AG20443 (cell line): ENCODE measurements around the gene MACC1.
"Not testable (repeated sequence)": the region's sequence is repeated elsewhere in the genome, so short reads cannot be mapped to it uniquely, and the experiment has no call there.

Experiments used
- DNase-seq: peaks from one replicate; pipeline ENCODE4 v3.0.0; 2012; ENCODE audit warnings: low spot score, mixed read lengths

MACC1 gene

DNA sequence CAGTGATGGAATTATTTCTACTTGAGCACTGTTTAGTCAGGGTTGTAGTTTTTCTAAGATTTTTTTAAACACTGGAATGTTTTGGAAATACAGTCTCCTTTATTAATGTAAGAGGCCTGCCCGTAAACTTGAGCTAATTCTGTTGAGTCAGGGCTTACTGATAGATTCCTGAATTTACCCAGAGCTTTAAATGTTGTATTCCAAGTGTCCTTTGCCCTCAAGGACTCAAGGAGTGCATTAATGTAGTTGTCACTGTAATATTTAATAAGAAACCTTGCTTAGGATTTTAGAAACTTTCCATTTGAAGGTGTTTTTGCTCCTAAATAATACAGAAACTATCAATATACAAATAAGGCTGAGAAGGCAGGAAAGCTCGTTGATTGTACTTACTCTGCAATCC lies 89.2 kb downstream of the MACC1 start:
- DNase-seq = no peak

DNA sequence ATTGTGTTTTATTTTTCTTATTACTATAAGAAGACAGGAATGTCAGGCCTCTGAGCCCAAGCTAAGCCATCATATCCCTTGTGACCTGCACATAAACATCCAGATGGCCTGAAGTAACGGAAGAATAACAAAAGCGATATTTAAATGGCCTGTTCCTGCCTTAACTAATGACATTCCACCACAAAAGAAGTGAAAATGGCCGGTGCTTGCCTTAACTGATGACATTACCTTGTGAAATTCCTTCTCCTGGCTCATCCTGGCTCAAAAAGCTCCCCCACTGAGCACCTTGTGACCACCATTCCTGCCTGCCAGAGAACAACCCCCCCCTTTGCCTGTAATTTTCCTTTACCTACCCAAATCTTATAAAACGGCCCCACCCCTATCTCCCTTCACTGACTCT lies 91.1 kb downstream of the MACC1 start:
- DNase-seq = not testable (repeated sequence)

DNA sequence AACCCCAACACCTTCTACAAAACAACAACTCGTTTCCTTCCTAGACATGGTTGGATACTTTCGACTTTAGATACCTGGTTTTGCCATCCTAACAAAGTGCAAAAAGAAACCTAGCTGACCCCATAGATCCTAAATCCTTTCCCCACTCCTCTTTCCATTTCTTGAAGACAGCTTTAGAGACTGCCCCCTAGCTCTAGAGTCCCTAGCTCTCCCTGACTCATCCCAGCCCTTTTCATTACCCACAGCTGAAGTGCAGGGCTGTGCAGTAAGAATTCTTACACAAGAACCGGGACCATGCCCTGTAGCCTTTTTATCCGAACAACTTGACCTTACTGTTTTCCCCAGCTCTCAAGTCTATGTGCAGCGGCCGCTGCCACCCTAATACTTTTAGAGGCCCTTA lies 93.1 kb downstream of the MACC1 start:
- not testable (repeated sequence) for DNase-seq

DNA sequence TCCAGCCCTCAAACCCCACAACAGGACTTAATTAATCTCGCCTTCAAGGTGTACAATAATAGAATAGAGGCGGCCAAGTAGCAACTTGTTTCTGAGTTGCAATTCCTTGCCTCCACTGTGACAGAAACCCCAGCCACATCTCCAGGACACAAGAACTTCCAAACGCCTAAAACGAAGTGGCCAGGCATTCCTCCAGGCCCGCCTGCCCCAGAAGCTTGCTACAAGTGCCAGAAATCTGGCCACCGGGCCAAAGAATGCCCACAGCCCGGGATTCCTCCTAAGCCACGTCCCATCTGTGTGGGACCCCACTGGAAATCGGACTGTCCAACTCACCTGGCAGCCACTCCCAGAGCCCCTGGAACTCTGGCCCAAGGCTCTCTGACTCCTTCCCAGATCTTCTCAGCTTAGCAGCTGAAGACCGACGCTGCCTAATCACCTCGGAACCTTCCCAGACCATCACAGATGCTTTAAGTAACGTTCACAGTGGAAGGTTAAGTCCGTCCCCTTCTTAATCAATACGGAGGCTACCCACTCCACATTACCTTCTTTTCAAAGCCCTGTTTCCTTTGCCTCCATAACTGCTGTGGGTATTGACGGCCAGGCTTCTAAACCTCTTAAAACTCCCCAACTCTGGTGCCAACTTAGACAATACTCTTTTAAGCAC lies 94.4 kb downstream of the MACC1 start:
- DNase-seq = not testable (repeated sequence)

DNA sequence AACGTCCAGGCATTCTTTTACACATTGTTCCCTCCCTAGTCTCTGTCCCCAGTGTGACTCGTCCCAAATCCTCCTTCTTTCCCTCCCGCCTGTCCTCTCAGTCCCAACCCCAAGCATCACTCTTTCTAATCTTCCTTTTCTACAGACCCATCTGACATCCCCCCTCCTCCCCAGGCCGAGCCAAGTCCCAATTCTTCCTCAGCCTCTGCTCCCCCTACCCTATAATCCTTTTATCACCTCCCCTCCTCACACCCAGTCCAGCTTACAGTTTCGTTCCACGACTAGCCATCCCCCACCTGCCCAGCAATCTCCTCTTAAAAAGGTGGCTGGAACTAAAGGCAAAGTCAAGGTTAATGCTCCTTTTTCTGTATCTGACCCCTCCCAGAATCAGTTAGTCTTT lies 95.1 kb downstream of the MACC1 start:
- DNase-seq = no peak

DNA sequence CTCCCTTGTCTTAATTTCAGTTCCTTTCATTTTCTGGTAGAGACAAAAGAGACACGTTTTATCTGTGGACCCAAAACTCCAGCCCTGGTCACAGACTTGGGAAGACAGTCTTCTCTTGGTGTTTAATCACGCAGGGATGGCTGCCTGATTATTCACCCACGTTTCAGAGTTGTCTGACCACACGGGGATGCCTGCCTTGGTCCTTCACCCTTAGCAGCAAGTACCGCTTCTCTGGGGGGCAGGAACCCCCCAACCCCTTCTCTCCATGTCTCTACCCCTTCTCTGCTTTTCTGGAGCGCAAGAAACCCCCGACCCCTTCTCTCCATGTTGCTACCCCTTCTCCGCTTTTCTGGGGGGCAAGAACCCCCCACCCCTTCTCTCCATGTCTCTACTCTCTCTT lies 95.8 kb downstream of the MACC1 start:
- DNase-seq = no peak

DNA sequence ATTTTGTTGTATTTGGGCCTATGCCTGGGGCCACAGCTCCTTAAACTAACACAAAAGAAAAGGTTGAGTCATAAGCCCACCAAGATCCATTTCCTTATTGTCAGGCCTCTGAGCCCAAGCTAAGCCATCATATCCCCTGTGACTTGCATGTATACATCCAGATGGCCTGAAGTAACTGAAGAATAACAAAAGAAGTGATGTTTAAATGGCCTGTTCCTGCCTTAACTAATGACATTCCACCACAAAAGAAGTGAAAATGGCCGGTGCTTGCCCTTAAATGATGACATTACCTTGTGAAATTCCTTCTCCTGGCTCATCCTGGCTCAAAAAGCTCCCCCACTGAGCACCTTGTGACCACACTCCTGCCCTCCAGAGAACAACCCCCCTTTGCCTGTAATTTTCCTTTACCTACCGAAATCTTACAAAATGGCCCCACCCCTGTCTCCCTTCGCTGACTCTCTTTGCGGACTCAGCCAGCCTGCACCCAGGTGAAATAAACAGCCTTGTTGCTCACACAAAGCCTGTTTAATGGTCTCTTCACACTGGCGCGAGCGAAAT lies 96.5 kb downstream of the MACC1 start:
- DNase-seq = not testable (repeated sequence)

DNA sequence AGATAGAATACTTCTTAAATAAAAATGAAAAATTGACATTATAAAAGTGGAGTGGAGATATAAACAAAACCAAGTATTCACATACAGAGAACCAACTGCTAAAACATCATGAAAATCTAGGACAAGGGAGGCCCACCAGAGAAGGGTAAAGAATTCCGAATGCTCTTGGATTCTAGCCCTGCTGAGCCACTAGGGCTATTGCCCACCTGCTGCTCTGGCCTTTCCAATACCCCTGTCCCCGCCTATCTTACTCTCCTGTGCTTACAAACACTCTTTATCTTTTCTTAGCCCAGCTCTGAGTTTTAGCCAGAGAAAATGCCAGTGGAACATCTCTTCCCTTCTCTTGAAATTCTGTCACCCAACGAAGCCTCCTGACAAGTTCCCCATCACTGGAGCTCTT lies 100.3 kb downstream of the MACC1 start:
- DNase-seq = no peak

DNA sequence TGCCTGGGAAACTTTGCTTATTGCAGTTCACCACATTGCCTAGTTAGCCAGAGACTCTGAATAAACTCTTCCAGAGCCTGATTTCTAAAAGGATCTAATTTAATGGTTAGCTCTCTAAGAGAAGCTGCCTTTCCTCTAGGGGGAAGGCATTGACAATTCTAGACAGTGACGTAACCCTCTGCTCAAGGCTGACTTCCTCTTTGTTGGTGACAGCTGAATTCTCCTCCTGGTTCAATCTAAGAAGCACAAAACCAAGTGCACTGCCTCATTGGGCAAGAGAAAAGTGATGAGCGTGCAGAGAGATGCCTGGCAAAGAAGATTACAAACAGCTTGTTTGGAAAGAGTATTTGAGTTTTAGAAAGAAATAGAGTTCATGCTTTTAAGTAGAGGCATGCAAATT lies 102.7 kb downstream of the MACC1 start:
- DNase-seq = peak; percentile 20

DNA sequence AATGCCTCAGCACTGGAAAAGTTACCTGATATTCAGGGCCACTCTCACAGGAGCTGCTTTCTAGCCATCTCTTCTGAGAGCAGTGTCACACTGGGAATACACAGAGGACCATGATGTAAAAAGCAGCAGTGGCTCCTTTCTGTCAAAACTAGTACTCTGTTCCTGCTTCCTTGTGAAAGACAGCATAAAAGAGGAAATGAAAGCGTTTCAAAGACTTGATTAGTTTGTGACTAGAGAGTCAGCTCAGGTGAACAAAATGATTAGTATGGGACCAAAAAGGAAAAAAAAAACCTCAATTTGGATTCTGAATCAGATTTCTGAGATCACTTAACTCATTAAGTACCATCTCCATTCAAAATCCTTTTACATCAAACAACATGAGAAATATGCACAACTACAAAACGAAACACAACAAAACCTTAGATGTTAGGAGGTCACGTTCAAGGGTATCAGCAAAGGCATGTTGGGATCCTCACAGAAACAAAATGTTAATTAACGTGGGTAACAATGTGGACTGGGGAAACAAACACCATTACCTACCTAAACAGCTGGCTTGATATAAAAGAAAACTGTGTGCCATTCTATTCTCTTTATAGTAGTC lies 103.7 kb downstream of the MACC1 start:
- DNase-seq = no peak

DNA sequence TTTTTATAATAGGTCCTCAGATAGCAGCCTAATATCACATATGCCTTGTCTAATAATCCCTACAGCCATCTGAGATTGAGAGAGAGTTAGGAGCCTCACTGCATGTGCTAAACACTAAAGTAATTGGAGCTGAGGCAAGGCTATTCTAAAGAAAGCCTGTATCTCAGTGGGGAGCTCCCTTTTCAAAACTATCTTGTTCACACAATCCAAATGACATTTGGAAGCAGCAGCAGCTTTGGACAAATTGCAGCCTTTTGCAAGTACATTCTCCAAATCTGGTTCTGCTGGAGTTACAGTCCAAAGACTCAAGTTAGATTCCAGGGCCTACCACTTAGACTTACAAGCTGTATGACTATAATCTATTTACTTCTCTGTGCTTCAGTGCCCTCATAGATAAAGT lies 104.5 kb downstream of the MACC1 start:
- no peak for DNase-seq

DNA sequence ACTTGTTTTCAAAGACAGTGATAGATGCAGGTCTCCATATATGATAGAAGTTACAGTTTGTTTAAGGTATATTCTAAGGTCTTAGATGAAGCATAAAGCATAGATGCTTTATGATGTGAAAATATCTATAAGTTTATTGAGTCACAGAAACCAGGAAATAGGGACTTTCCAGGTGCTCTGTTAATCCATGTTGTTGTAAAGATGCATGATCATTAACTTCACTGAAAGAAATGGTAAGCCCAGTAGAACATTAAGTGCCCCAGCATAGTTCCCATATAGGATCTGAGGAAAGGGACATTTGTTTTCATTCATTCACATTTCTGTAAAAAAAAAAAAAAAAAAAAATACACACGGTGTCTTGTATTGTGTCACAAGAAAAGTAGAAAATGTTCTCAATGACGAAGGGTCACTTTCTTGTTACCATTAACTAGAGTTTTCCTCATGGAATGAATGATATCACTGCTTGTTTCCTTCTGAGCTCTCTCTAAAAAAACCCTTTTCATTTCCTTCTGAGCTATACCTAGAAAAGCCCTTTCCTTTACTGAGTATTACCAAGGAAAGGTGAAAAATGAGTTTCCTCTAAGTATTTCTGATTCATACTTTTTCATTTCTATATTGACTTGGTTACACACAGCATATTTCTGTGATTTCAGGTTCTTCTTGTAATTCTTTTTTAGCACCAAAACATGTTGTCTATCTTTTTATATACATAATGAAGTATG lies 105.2 kb downstream of the MACC1 start:
- no peak for DNase-seq

DNA sequence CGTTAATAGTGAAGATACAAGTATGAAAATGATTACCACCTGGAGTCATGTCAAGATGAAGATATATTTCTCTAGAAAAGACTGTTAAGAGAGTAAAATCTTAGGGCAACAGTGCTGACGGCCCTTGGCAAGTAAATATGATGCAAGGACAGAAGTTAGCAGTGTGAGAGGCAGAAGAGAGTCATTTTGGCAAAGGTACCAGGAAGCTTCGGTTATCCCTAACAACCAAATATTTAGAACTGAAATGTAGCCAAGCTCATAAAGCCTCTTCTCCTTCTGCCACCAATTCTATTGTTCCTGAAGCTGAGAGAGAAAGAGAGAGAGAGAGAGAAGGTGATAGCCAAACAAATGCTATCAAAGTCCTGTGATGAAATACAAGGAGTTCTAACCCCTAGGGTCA lies 109.6 kb downstream of the MACC1 start:
- DNase-seq = peak; percentile 65

DNA sequence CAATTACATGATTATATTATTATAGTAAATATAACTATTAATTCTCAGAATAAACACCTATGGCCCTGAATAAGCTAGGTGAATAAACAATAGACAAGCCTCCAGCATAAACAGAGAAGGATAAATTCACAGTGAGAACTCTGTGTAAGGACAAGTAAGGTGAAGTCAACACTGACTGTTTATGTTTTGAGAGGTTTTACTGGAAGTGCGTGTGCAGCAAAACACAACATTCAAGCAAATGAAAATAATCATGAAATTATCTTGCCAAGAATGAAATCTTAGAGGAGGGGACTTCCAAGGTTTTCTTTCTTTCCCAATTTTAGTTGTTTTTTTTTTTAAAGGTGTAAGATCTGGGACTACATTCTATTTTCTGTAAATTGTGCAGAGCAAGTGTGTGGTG lies 112.5 kb downstream of the MACC1 start:
- DNase-seq = no peak

DNA sequence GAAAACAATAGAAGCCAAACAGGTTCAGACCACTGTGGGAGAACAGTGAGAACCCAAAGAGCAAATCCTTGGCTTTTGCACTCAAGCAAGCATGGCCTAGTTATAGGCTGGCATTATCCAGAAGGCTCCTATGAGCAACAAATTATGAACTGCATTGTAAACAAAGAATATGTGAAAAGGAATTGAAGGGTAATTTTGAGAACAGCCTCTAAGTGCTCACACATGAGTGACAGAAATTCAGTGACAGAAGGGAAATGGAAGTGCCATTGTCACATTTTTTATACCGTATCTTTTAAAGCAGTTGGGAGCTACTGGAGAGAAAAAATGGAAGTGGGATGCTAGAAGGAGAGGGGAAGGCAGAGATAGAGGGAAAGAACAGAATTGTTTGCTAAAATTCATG lies 114.2 kb downstream of the MACC1 start:
- no peak for DNase-seq

DNA sequence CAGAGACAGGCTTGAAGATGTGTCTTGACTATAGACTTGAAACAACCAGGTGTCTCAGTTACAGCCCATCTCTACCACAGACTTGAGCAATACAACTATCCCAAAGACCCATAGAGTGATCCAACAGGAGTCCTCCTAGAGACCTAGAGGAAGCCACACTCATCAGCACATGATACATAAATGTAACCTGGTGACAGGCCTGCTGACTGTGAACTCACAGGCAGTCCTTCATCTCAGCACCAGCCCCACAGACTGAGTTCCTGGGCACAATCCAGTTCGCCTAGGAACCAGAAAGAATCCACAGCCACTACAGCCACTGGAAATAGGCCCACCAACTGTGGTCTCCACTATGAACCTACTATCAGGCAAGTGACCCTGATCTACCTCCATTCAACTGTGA lies 121.3 kb downstream of the MACC1 start:
- no peak for DNase-seq

DNA sequence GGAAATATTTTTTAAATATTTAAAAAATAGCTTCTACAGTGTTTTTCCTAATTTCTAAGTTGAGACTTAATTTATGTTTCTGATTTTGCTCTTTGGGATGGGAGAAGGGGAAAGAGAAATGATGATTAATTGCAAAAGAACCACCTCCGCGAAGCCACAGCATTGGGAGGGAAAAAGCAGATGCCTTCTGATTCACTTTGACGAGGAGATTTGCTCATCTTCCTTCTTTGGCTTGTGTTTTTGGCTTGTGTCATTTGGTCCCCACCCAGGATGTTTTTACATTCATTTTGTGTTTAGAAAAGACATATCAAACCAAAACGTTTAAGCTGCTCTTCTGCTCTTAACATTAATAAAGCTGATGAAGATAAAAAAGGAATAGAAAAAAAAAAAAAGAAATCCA lies 121.7 kb downstream of the MACC1 start:
- peak; percentile 34 for DNase-seq

DNA sequence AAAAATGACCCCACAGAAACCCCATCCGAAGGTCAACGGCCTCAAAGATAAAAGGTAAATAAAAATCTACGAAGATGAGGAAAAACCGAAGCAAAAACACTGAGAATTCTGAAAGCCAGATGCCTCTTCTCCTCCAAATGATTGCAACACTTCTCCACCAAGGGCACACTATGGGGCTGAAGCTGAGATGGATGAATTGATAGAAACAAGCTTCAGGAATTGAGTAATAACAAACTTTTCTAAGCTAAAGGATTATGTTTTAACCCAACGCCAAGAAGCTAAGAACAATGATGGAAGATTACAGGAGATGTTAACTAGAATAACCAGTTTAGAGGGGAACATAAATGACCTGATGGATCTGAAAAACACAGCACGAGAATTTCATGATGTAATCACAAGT lies 127.8 kb downstream of the MACC1 start:
- DNase-seq = no peak

DNA sequence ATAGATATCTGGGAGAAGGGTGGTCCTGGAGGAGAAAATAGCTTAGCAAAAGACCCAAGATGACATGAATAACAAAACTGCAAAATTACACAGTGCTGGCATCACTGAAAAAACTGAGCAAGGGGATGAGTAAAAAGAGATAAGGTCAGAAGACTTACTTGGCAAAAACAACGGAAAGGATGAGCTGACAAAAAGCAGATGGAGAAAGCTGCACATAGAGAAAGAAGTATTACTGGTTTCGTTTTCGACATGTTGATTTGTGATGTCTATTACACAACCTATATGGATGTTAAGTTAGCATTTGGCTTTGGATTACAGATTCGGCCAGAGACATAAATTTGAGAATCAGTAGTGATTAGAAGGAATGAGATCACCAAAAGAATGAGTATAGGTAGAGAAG lies 132.1 kb downstream of the MACC1 start:
- peak; percentile 40 for DNase-seq
